HEK293 (cell line): ENCODE data around the gene XPNPEP2.
A peak's percentile ranks its signal among the peaks of the same experiment; 100 is the strongest.

Experiments
- CTCF ChIA-PET: fragments of 350-600 bp; formaldehyde crosslinking; extraction: SDS; loops from one replicate; lab custom pipeline; 2021; ENCODE audit warnings: antibody characterized with exemption; lab: Yijun Ruan, JAX
- POLR2A ChIA-PET: fragments of 300-600 bp; formaldehyde crosslinking; extraction: SDS; loops from one replicate; lab custom pipeline; 2020; ENCODE audit warnings: antibody characterized with exemption, inconsistent platforms; lab: Yijun Ruan, JAX
- H3K27ac ChIP-seq: fragments of 200-500 bp; sonication (Bioruptor generic); 2 replicates; pipeline ENCODE4 v1.5.1; 2014; ENCODE audit warnings: low read depth, low read length, control low read depth, inconsistent platforms; ENCODE audit errors: extremely low read depth
- H3K36me3 ChIP-seq, 2 experiments: fragments of 200-500 bp in 1 of 2; sonication (Bioruptor generic) in 1 of 2; 1 replicate in 1 of 2; 2 replicates in 1 of 2; pipeline ENCODE4 v1.5.1; 2014 to 2017; ENCODE audit warnings: inconsistent platforms in 2 of 2, low read length in 2 of 2; ENCODE audit not compliant: control insufficient read depth in 2 of 2, insufficient read depth in 1 of 2
- H3K4me1 ChIP-seq: fragments of 200-500 bp; sonication (Bioruptor generic); 2 replicates; pipeline ENCODE4 v1.5.1; 2014; ENCODE audit warnings: mild to moderate bottlenecking, low read length, inconsistent platforms; ENCODE audit not compliant: control insufficient read depth, insufficient read depth
- H3K4me3 ChIP-seq: 2 replicates; pipeline ENCODE4 v1.5.1; 2011; ENCODE audit warnings: low read depth, mild to moderate bottlenecking, control low read depth, low read length, moderate library complexity
- H3K9me3 ChIP-seq: fragments of 200-500 bp; sonication (Bioruptor generic); 2 replicates; pipeline ENCODE4 v1.5.1; 2014; ENCODE audit warnings: low read depth, low read length, inconsistent platforms; ENCODE audit not compliant: control insufficient read depth, insufficient read depth
- EGR2 ChIP-seq: fragments of 450-650 bp; formaldehyde crosslinking; IDR thresholded peaks from 2 replicates; pipeline ENCODE4 v1.5.1; 2016; ENCODE audit warnings: low read depth, missing biosample characterization, missing genetic modification characterization
- ZBTB21 ChIP-seq: fragments of 450-650 bp; formaldehyde crosslinking; IDR thresholded peaks from 2 replicates; pipeline ENCODE4 v1.5.1; 2017; ENCODE audit warnings: missing biosample characterization, missing genetic modification characterization
- ZEB2 ChIP-seq: fragments of 450-650 bp; formaldehyde crosslinking; IDR thresholded peaks from 2 replicates; pipeline ENCODE4 v1.5.1; 2016; ENCODE audit warnings: missing biosample characterization, missing genetic modification characterization
- ZNF10 ChIP-seq: fragments of 450-650 bp; formaldehyde crosslinking; IDR thresholded peaks from 2 replicates; pipeline ENCODE4 v1.5.1; 2017; ENCODE audit warnings: missing biosample characterization, missing genetic modification characterization
- ZNF146 ChIP-seq: fragments of 450-650 bp; formaldehyde crosslinking; IDR thresholded peaks from 2 replicates; pipeline ENCODE4 v1.5.1; 2016; ENCODE audit warnings: missing biosample characterization, missing genetic modification characterization
- ZNF175 ChIP-seq: fragments of 450-650 bp; formaldehyde crosslinking; IDR thresholded peaks from 2 replicates; pipeline ENCODE4 v1.5.1; 2016; ENCODE audit warnings: missing biosample characterization, missing genetic modification characterization
- ZNF211 ChIP-seq: fragments of 450-650 bp; formaldehyde crosslinking; IDR thresholded peaks from 2 replicates; pipeline ENCODE4 v1.5.1; 2016; ENCODE audit warnings: low read depth, missing biosample characterization, missing genetic modification characterization
- ZNF423 ChIP-seq: fragments of 450-650 bp; formaldehyde crosslinking; IDR thresholded peaks from 2 replicates; pipeline ENCODE4 v1.5.1; 2016; ENCODE audit warnings: missing biosample characterization, missing genetic modification characterization
- ZNF555 ChIP-seq: fragments of 450-650 bp; formaldehyde crosslinking; conservative IDR thresholded peaks from 2 replicates; pipeline ENCODE4 v1.5.1; 2017; ENCODE audit warnings: missing biosample characterization, mild to moderate bottlenecking, missing genetic modification characterization, inconsistent platforms
- TF ChIP-seq, protein P1 (sequence below): fragments of 450-650 bp; formaldehyde crosslinking; conservative IDR thresholded peaks from 2 replicates; pipeline ENCODE4 v1.5.1; 2016; ENCODE audit warnings: low read depth, missing biosample characterization, missing genetic modification characterization
- TF ChIP-seq, protein P2 (sequence below): fragments of 450-650 bp; formaldehyde crosslinking; IDR thresholded peaks from 2 replicates; pipeline ENCODE4 v1.5.1; 2016; ENCODE audit warnings: missing biosample characterization, missing genetic modification characterization
- TF ChIP-seq, protein P3 (sequence below): fragments of 450-650 bp; formaldehyde crosslinking; IDR thresholded peaks from 2 replicates; pipeline ENCODE4 v1.5.1; 2016; ENCODE audit warnings: missing biosample characterization, missing genetic modification characterization
- TF ChIP-seq, protein P4 (sequence below): fragments of 450-650 bp; formaldehyde crosslinking; IDR thresholded peaks from 2 replicates; pipeline ENCODE4 v1.5.1; 2016; ENCODE audit warnings: missing biosample characterization, missing genetic modification characterization

The XPNPEP2 gene

DNA sequence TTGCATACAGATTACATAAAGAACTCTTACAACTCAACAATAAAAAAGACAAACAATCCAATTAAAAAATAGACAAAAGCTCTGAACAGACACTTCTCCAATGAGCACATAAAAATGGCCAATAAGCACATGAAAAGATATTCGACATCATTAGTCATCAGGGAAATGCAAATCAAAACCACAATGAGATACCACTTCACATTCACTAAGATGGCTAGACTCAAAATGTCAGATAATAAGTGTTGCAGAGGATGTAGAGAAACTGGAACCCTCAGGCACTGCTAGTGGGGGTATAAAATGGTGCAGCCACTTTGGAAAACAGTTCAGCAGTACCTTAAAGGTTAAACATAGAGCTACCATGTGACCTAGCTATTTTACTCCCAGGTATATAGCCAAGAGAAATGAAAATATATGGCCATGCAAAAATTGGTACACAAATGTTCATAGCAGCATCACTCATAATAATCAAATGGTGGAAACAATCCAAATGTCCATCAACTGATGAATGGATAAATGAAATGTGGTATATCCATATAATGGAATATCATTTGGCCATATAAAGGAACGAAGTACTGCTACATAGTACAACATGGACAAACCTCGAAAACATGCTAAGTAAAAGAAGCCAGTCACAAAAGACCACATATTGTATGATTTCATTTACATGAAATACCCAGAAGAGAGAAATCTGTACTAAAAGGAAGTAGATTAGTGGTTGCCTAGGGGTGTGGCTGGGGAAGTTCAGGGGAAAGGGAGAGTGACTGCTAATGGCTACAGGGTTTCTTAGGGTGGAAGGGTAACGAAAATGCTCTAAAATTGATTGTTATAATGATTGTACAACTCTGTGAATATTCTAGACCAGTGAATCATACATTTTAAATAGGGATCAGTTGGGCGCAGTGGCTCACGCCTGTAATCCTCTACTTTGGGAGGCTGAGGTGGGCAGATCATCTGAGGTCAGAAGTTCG lies 70.3 kb downstream of the XPNPEP2 start:
- no peaks in the 10 kb centered on the region for H3K9me3 ChIP-seq
- peaks cover 3 to 46% of the 10 kb centered on the region in 2 experiments for H3K36me3 ChIP-seq
- ChIA-PET POLR2A (no interaction called here), CTCF (interaction anchor here (0.7 to 1.5 kb wide), 3 partner anchors 14 to 864 kb away, joined by 3 to 4 read pairs (median 3); no protein-coding TSS in a partner anchor)
- no peak overlapping the region for H3K4me3 ChIP-seq
- TF ChIP-seq, protein P1, sequence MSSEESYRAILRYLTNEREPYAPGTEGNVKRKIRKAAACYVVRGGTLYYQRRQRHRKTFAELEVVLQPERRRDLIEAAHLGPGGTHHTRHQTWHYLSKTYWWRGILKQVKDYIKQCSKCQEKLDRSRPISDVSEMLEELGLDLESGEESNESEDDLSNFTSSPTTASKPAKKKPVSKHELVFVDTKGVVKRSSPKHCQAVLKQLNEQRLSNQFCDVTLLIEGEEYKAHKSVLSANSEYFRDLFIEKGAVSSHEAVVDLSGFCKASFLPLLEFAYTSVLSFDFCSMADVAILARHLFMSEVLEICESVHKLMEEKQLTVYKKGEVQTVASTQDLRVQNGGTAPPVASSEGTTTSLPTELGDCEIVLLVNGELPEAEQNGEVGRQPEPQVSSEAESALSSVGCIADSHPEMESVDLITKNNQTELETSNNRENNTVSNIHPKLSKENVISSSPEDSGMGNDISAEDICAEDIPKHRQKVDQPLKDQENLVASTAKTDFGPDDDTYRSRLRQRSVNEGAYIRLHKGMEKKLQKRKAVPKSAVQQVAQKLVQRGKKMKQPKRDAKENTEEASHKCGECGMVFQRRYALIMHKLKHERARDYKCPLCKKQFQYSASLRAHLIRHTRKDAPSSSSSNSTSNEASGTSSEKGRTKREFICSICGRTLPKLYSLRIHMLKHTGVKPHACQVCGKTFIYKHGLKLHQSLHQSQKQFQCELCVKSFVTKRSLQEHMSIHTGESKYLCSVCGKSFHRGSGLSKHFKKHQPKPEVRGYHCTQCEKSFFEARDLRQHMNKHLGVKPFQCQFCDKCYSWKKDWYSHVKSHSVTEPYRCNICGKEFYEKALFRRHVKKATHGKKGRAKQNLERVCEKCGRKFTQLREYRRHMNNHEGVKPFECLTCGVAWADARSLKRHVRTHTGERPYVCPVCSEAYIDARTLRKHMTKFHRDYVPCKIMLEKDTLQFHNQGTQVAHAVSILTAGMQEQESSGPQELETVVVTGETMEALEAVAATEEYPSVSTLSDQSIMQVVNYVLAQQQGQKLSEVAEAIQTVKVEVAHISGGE (tag by site-specific recombination) = no peak
- TF ChIP-seq ZNF10 (tag by site-specific recombination) (peak; percentile 77), ZNF175 (tag by site-specific recombination) (no peak), ZNF423 (tag by site-specific recombination) (no peak), ZNF555 (tag by site-specific recombination) (no peak), ZNF146 (no peak), ZEB2 (tag by site-specific recombination) (no peak)
- TF ChIP-seq, protein P2, sequence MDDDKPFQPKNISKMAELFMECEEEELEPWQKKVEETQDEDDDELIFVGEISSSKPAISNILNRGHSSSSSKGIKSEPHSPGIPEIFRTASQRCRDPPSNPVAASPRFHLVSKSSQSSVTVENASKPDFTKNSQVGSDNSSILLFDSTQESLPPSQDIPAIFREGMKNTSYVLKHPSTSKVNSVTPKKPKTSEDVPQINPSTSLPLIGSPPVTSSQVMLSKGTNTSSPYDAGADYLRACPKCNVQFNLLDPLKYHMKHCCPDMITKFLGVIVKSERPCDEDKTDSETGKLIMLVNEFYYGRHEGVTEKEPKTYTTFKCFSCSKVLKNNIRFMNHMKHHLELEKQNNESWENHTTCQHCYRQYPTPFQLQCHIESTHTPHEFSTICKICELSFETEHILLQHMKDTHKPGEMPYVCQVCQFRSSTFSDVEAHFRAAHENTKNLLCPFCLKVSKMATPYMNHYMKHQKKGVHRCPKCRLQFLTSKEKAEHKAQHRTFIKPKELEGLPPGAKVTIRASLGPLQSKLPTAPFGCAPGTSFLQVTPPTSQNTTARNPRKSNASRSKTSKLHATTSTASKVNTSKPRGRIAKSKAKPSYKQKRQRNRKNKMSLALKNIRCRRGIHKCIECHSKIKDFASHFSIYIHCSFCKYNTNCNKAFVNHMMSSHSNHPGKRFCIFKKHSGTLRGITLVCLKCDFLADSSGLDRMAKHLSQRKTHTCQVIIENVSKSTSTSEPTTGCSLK (tag by site-specific recombination) = no peak
- TF ChIP-seq, protein P3, sequence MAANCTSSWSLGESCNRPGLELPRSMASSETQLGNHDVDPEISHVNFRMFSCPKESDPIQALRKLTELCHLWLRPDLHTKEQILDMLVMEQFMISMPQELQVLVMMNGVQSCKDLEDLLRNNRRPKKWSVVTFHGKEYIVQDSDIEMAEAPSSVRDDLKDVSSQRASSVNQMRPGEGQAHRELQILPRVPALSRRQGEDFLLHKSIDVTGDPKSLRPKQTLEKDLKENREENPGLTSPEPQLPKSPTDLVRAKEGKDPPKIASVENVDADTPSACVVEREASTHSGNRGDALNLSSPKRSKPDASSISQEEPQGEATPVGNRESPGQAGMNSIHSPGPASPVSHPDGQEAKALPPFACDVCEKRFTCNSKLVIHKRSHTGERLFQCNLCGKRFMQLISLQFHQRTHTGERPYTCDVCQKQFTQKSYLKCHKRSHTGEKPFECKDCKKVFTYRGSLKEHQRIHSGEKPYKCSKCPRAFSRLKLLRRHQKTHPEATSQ (tag by site-specific recombination) = no peak
- H3K4me1 ChIP-seq = no peaks in the 10 kb centered on the region
- H3K27ac ChIP-seq = no peak overlapping the region

DNA sequence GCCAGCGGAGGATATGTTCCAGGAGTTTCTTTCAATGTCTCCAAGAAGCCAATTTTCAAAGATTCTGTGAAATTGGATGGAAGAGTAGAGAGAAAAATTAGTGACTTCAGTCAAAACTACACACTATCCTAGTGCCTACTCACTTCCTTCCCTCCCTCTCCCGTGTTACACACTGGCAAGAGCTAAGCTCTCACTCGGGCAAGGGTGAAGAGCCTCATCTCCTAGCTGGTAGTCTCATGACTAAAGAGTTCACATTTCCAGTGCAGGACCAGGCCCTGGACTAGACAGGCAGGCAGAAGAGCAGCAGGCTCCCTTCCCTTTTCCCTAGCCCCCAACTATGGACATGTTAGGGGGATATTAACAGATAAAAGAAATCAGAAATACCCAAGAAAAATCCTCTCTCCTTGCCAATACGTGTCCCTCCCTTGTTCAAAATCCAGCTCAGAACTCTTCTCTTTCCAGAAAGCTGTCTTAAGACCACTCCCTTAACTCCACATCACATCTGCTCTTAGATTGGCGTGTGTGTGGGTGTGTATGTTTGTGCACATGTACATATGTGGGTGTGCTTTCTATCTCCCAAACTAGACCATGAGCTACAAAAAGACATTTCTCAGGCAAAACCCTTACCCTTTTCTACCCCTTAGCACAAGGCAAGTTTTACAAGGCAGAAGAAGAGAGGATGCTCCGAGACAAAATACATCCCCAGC lies 75.0 kb downstream of the XPNPEP2 start:
- 0 out of 2 replicates have a peak, but pooled peaks have one; percentile 7 for TF ChIP-seq EGR2
- TF ChIP-seq ZNF211 = no peak
- TF ChIP-seq, protein P4, sequence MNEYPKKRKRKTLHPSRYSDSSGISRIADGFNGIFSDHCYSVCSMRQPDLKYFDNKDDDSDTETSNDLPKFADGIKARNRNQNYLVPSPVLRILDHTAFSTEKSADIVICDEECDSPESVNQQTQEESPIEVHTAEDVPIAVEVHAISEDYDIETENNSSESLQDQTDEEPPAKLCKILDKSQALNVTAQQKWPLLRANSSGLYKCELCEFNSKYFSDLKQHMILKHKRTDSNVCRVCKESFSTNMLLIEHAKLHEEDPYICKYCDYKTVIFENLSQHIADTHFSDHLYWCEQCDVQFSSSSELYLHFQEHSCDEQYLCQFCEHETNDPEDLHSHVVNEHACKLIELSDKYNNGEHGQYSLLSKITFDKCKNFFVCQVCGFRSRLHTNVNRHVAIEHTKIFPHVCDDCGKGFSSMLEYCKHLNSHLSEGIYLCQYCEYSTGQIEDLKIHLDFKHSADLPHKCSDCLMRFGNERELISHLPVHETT = no peak
- no peak for TF ChIP-seq ZBTB21 (tag by site-specific recombination)
- TF ChIP-seq, all 188 proteins: peak for 1
- Histone ChIP-seq H3K9me3 (no peaks in the 10 kb centered on the region), H3K36me3 (peaks cover 3 to 42% of the 10 kb centered on the region in 2 experiments; a peak in 2 of 3 replicates), H3K27ac (no peak overlapping the region), H3K4me3 (no peak overlapping the region), H3K4me1 (no peaks in the 10 kb centered on the region)
- ChIA-PET POLR2A (no interaction called here), CTCF (interaction anchor here (0.5 to 1.2 kb wide), 5 partner anchors 9 to 247 kb away, joined by 3 to 4 read pairs (median 3); no protein-coding TSS in a partner anchor)
